Activated CD4-positive, alpha-beta T cell treated with anti-CD3 and anti-CD28 coated beads, Interleukin-2, Interleukin-6, amounts not matched to agents 100 ng/mL and 50 ng/mL, durations not matched to agents 16 hours and 8 hours (primary cell): ENCODE measurements around the gene PODNL1.
"Not testable (repeated sequence)": the region's sequence is repeated elsewhere in the genome, so short reads cannot be mapped to it uniquely, and the experiment has no call there.

Experiments used
- DNase-seq: peaks from one replicate; pipeline ENCODE4 v3.0.0-alpha.2; 2020

Gene PODNL1

GRCh38 chr19:13923194-13923987, 14.8 kb downstream of the PODNL1 start:
- DNase-seq: no peak

GRCh38 chr19:13922118-13922517, 16.1 kb downstream of the PODNL1 start:
- not testable (repeated sequence) for DNase-seq

GRCh38 chr19:13920940-13921747, 17.1 kb downstream of the PODNL1 start:
- DNase-seq: peak; percentile 72

- DNase-seq: no peak
These were observed 17.7 kb downstream of the PODNL1 start for GRCh38 chr19:13920524-13920923.

GRCh38 chr19:13918726-13919411, 19.3 kb downstream of the PODNL1 start:
- no peak for DNase-seq

GRCh38 chr19:13917888-13918406, 20.3 kb downstream of the PODNL1 start:
- DNase-seq: no peak

GRCh38 chr19:13914777-13915176, 23.4 kb downstream of the PODNL1 start:
- no peak for DNase-seq

- DNase-seq: no peak
These were observed 24.9 kb downstream of the PODNL1 start for GRCh38 chr19:13913352-13913751.

- no peak for DNase-seq
These were observed 28.8 kb downstream of the PODNL1 start for GRCh38 chr19:13909430-13909829.

GRCh38 chr19:13908674-13909073, 29.5 kb downstream of the PODNL1 start:
- no peak for DNase-seq

- no peak for DNase-seq
These were observed 31.3 kb downstream of the PODNL1 start for GRCh38 chr19:13906910-13907309.

GRCh38 chr19:13906521-13906904, 31.7 kb downstream of the PODNL1 start:
- DNase-seq: peak; percentile 13

GRCh38 chr19:13905634-13906520, 32.3 kb downstream of the PODNL1 start, which contains the start of the genes BRME1 and CC2D1A:
BRME1 (minus strand) TSS chr19:13906117; CDS start chr19:13904892, 1,225 bp downstream.
CC2D1A (plus strand) TSS chr19:13906201; CDS start chr19:13906442, 241 bp downstream.
- DNase-seq: peak; percentile 97

- peak; percentile 54 for DNase-seq
These were observed 35.1 kb downstream of the PODNL1 start for GRCh38 chr19:13902993-13903555.

GRCh38 chr19:13899912-13900584, 38.2 kb downstream of the PODNL1 start:
- DNase-seq: no peak

- DNase-seq: no peak
These were observed 38.8 kb downstream of the PODNL1 start for GRCh38 chr19:13899393-13899792.

- DNase-seq: no peak
These were observed 42.0 kb downstream of the PODNL1 start for GRCh38 chr19:13896227-13896626.

- DNase-seq: no peak
These were observed 43.7 kb downstream of the PODNL1 start for GRCh38 chr19:13894552-13894951.

GRCh38 chr19:13892870-13893269, 45.3 kb downstream of the PODNL1 start:
- DNase-seq: no peak

- DNase-seq: no peak
These were observed 48.1 kb downstream of the PODNL1 start for GRCh38 chr19:13890136-13890535.

- no peak for DNase-seq
These were observed 49.9 kb downstream of the PODNL1 start for GRCh38 chr19:13888281-13888680.
